ENCODE data around the gene INSR.

DNA sequence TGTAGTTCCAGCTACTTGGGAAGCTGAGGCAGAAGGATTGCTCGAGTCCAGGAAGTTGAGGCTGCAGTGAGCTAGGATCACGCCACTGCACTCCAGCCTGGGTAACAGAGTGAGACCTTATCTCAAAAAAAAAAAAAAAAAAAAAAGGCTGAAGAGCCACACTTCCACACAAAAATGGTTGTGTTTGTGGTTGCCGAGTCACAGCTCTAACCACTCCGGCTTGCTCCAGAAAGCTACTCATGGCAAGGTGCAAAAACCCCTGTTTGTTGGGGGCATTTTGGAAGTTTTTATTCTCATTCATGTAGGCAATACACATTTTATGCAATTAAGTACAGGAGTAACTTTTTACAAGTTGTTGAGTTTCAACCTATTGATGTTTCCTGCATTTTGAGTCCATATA lies 93.5 kb downstream of the INSR start:
- TF ChIP-seq POLR2A (IDR thresholded peaks at IDR 0.05; ENCODE audit: low read length), result no peak
- no peak for TF ChIP-seq GATA1 (IDR thresholded peaks at IDR 0.05; ENCODE audit: low read depth, low read length)
